ENCODE measurements around the gene UBD. TPM values are rescaled to one million over a fixed set of nuclear protein-coding genes. Genes with fewer than 3 reads are reported as not detected.

The UBD gene
- total and polyA plus RNA-seq, 10 donors = 10.8 to 121 (median 27.1) TPM

GRCh38 chr6:29519291-29520010, 40.1 kb downstream of the UBD start:
- H3K36me3 ChIP-seq = no peaks in the 10 kb centered on the region
- no peak for DNase-seq
- intact Hi-C loops (cut with DNase I; ENCODE audit: low total_unique reads) = no loop called here
- no peaks in the 10 kb centered on the region for H3K4me1 ChIP-seq
- TF ChIP-seq, protein P1, sequence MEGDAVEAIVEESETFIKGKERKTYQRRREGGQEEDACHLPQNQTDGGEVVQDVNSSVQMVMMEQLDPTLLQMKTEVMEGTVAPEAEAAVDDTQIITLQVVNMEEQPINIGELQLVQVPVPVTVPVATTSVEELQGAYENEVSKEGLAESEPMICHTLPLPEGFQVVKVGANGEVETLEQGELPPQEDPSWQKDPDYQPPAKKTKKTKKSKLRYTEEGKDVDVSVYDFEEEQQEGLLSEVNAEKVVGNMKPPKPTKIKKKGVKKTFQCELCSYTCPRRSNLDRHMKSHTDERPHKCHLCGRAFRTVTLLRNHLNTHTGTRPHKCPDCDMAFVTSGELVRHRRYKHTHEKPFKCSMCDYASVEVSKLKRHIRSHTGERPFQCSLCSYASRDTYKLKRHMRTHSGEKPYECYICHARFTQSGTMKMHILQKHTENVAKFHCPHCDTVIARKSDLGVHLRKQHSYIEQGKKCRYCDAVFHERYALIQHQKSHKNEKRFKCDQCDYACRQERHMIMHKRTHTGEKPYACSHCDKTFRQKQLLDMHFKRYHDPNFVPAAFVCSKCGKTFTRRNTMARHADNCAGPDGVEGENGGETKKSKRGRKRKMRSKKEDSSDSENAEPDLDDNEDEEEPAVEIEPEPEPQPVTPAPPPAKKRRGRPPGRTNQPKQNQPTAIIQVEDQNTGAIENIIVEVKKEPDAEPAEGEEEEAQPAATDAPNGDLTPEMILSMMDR (IDR thresholded peaks at IDR 0.05 in 8 of 11, conservative IDR thresholded peaks at IDR 0.05 in 3 of 11) = no peak
- no peak for TF ChIP-seq POLR2AphosphoS5 (IDR thresholded peaks at IDR 0.05)
- no peak overlapping the region for H3K4me3 ChIP-seq
- H3K9me3 ChIP-seq = no peaks in the 10 kb centered on the region
- 82 to 88% (median 83%) methylated on average over 6 of the region's 6 CpGs for WGBS, 5 donors
- no peak overlapping the region for H3K27ac ChIP-seq
- H3K27me3 ChIP-seq (replicated peaks in 1 of 7) = peaks cover 0 to 11% (median 0%) of the 10 kb centered on the region in 7 donors

DNA sequence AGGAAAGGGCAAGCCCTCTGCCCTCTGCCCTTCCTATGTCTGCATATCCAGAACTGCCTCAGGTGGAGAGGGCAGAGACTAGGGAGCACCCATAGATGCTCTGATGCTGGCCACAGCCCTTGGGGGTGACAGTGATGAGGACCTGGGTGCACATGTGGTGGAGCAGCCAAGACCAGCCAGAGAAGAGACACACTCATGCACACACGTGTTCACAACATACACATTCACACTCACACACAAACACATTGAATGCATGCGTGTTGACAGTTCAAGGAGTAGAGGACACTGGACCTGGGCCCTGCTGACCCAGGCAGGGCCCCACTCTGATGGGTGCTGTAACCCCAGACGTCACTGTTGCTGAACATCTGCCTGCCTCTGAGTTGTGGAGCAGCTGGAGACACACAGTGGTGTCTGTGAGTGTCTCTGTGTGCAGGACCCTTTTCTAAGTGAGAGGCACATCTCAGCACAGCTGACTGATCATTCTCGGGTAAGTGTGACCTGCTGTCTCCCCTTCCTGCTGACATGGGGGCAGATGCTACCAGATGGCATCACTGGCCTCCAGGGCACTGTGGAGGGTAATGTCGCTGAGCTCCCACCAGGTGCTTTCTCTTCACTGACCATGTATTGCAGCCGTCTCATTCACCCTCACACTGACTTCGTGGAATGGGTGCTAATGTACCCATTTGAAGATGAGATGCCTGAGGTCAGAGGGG, 41.6 kb downstream of the UBD start:
- no peak overlapping the region for H3K27ac ChIP-seq
- 79 to 90% (median 81%) methylated on average over 5 to 7 of the region's 7 CpGs for WGBS, 5 donors
- no peaks in the 10 kb centered on the region for H3K4me1 ChIP-seq
- no peak for DNase-seq
- no peaks in the 10 kb centered on the region for H3K36me3 ChIP-seq
- no peaks in the 10 kb centered on the region for H3K9me3 ChIP-seq
- TF ChIP-seq POLR2AphosphoS5 (IDR thresholded peaks at IDR 0.05) = no peak
- TF ChIP-seq, protein P1 (IDR thresholded peaks at IDR 0.05 in 8 of 11, conservative IDR thresholded peaks at IDR 0.05 in 3 of 11) = no peak
- no peak for TF ChIP-seq POLR2A (IDR thresholded peaks at IDR 0.05)
- intact Hi-C loops (cut with DNase I; ENCODE audit: low total_unique reads) = no loop called here
- H3K27me3 ChIP-seq (replicated peaks in 1 of 7) = peaks cover 0 to 11% (median 0%) of the 10 kb centered on the region in 7 donors
- no peak overlapping the region for H3K4me3 ChIP-seq

GRCh38 chr6:29517245-29517644, 42.3 kb downstream of the UBD start:
- Histone ChIP-seq H3K4me1 (no peaks in the 10 kb centered on the region), H3K9me3 (no peaks in the 10 kb centered on the region), H3K4me3 (no peak overlapping the region), H3K36me3 (no peaks in the 10 kb centered on the region), H3K27ac (no peak overlapping the region), H3K27me3 (replicated peaks in 1 of 7) (peaks cover 0 to 11% (median 0%) of the 10 kb centered on the region in 7 donors)
- no peak for DNase-seq
- TF ChIP-seq, protein P1 (IDR thresholded peaks at IDR 0.05 in 8 of 11, conservative IDR thresholded peaks at IDR 0.05 in 3 of 11) = no peak
- no peak for TF ChIP-seq POLR2AphosphoS5 (IDR thresholded peaks at IDR 0.05)
- no peak for TF ChIP-seq POLR2A (IDR thresholded peaks at IDR 0.05)
- 67 to 85% (median 78%) methylated on average over 1 of the region's 1 CpG for WGBS, 5 donors
- intact Hi-C loops (cut with DNase I; ENCODE audit: low total_unique reads) = no loop called here

GRCh38 chr6:29516108-29516507, 43.4 kb downstream of the UBD start:
- Histone ChIP-seq H3K27ac (no peak overlapping the region), H3K9me3 (no peaks in the 10 kb centered on the region), H3K27me3 (replicated peaks in 1 of 7) (peaks cover 0 to 11% (median 0%) of the 10 kb centered on the region in 7 donors), H3K4me1 (no peaks in the 10 kb centered on the region), H3K4me3 (no peak overlapping the region), H3K36me3 (no peaks in the 10 kb centered on the region)
- TF ChIP-seq POLR2AphosphoS5 (IDR thresholded peaks at IDR 0.05) = no peak
- TF ChIP-seq POLR2A (IDR thresholded peaks at IDR 0.05) = no peak
- TF ChIP-seq, protein P1 (IDR thresholded peaks at IDR 0.05 in 8 of 11, conservative IDR thresholded peaks at IDR 0.05 in 3 of 11) = no peak
- DNase-seq = no peak
- WGBS, 5 donors = 23 to 51% (median 29%) methylated on average over 6 of the region's 6 CpGs
- intact Hi-C loops (cut with DNase I; ENCODE audit: low total_unique reads) = no loop called here

Measured in spleen (tissue), 11 donors.